ENCODE measurements around the gene GBX1. TPM values are rescaled to one million over a fixed set of nuclear protein-coding genes. Genes with fewer than 3 reads are reported as not detected.

GBX1 gene
- total RNA-seq, 1 donor from 2014 or later, result not detected

GRCh38 chr7:151130741-151131157 is 36.7 kb downstream of the GBX1 start:
- Mint-ChIP-seq H3K27me3 (ENCODE audit: insufficient read depth, low read depth) (peaks cover 14% of the 10 kb centered on the region), H3K4me3 (no peak overlapping the region), H3K4me1 (peaks cover 2% of the 10 kb centered on the region), H3K36me3 (peaks cover 21% of the 10 kb centered on the region), H3K9me3 (no peaks in the 10 kb centered on the region), H3K27ac (no peak overlapping the region)
- Histone ChIP-seq H3K27me3 (no peaks in the 10 kb centered on the region), H4K20me1 (ENCODE audit: low read depth) (peaks cover 27% of the 10 kb centered on the region), H3K79me2 (ENCODE audit: low read depth) (no peaks in the 10 kb centered on the region), H2AFZ (replicated peaks) (no peak overlapping the region), H3K36me3 (no peaks in the 10 kb centered on the region), H3K4me1 (peaks cover 8% of the 10 kb centered on the region), H3K4me2 (no peak overlapping the region), H3K9me3 (ENCODE audit: low read depth) (no peaks in the 10 kb centered on the region), H3K4me3 (no peak overlapping the region), H3K9ac (no peak overlapping the region), H3K27ac (no peak overlapping the region), H3F3A (ENCODE audit: low read depth) (peaks cover 14% of the 10 kb centered on the region)
- TF ChIP-seq EZH2phosphoT487 (IDR thresholded peaks at IDR 0.05), result no peak
- no peak for TF ChIP-seq EZH2 (IDR thresholded peaks at IDR 0.05)
- TF ChIP-seq, protein P1, sequence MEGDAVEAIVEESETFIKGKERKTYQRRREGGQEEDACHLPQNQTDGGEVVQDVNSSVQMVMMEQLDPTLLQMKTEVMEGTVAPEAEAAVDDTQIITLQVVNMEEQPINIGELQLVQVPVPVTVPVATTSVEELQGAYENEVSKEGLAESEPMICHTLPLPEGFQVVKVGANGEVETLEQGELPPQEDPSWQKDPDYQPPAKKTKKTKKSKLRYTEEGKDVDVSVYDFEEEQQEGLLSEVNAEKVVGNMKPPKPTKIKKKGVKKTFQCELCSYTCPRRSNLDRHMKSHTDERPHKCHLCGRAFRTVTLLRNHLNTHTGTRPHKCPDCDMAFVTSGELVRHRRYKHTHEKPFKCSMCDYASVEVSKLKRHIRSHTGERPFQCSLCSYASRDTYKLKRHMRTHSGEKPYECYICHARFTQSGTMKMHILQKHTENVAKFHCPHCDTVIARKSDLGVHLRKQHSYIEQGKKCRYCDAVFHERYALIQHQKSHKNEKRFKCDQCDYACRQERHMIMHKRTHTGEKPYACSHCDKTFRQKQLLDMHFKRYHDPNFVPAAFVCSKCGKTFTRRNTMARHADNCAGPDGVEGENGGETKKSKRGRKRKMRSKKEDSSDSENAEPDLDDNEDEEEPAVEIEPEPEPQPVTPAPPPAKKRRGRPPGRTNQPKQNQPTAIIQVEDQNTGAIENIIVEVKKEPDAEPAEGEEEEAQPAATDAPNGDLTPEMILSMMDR (IDR thresholded peaks at IDR 0.05), result no peak
- no peak for DNase-seq (ENCODE audit: low spot score)

- Histone ChIP-seq H3K79me2 (ENCODE audit: low read depth) (no peaks in the 10 kb centered on the region), H3K4me3 (no peak overlapping the region), H3K9me3 (ENCODE audit: low read depth) (no peaks in the 10 kb centered on the region), H3K9ac (no peak overlapping the region), H3K4me1 (peaks cover 8% of the 10 kb centered on the region), H3K27ac (no peak overlapping the region), H3K36me3 (no peaks in the 10 kb centered on the region), H3F3A (ENCODE audit: low read depth) (peaks cover 21% of the 10 kb centered on the region), H3K4me2 (no peak overlapping the region), H2AFZ (replicated peaks) (no peak overlapping the region), H3K27me3 (no peaks in the 10 kb centered on the region), H4K20me1 (ENCODE audit: low read depth) (peaks cover 32% of the 10 kb centered on the region)
- Mint-ChIP-seq H3K9me3 (no peaks in the 10 kb centered on the region), H3K4me3 (no peak overlapping the region), H3K27me3 (ENCODE audit: insufficient read depth, low read depth) (peaks cover 14% of the 10 kb centered on the region), H3K4me1 (peaks cover 8% of the 10 kb centered on the region), H3K27ac (no peak overlapping the region), H3K36me3 (peaks cover 18% of the 10 kb centered on the region)
- no peak for DNase-seq (ENCODE audit: low spot score)
- TF ChIP-seq EZH2phosphoT487 (IDR thresholded peaks at IDR 0.05), result no peak
- no peak for TF ChIP-seq EZH2 (IDR thresholded peaks at IDR 0.05)
- TF ChIP-seq, protein P1 (IDR thresholded peaks at IDR 0.05), result no peak
Measured at GRCh38 chr7:151129960-151130591, 37.4 kb downstream of the GBX1 start.

- Mint-ChIP-seq H3K36me3 (peaks cover 17% of the 10 kb centered on the region), H3K4me1 (peaks cover 15% of the 10 kb centered on the region), H3K4me3 (no peak overlapping the region), H3K9me3 (no peaks in the 10 kb centered on the region), H3K27me3 (ENCODE audit: insufficient read depth, low read depth) (peaks cover 16% of the 10 kb centered on the region), H3K27ac (no peak overlapping the region)
- Histone ChIP-seq H2AFZ (replicated peaks) (no peak overlapping the region), H4K20me1 (ENCODE audit: low read depth) (peaks cover 40% of the 10 kb centered on the region), H3K9ac (no peak overlapping the region), H3K27me3 (no peaks in the 10 kb centered on the region), H3K27ac (no peak overlapping the region), H3K4me2 (no peak overlapping the region), H3K4me1 (peaks cover 8% of the 10 kb centered on the region), H3K9me3 (ENCODE audit: low read depth) (no peaks in the 10 kb centered on the region), H3K79me2 (ENCODE audit: low read depth) (no peaks in the 10 kb centered on the region), H3K36me3 (no peaks in the 10 kb centered on the region), H3F3A (ENCODE audit: low read depth) (peaks cover 29% of the 10 kb centered on the region), H3K4me3 (no peak overlapping the region)
- DNase-seq (ENCODE audit: low spot score), result no peak
- TF ChIP-seq EZH2phosphoT487 (IDR thresholded peaks at IDR 0.05) (no peak), EZH2 (IDR thresholded peaks at IDR 0.05) (no peak)
- TF ChIP-seq, protein P1 (IDR thresholded peaks at IDR 0.05), result no peak
Measured at GRCh38 chr7:151129117-151129959, 38.2 kb downstream of the GBX1 start.

All from neural progenitor cell (in vitro differentiated cells).